HG02759 (cell line): ENCODE data around the gene SLC30A5.

Experiments used
- ATAC-seq: cut with Tn5 transposase; IDR thresholded peaks from one replicate; pipeline ENCODE4 v1.9.1; 2021; ENCODE audit warnings: mild to moderate bottlenecking, moderate library complexity; ENCODE audit not compliant: unreplicated experiment

SLC30A5 gene

DNA sequence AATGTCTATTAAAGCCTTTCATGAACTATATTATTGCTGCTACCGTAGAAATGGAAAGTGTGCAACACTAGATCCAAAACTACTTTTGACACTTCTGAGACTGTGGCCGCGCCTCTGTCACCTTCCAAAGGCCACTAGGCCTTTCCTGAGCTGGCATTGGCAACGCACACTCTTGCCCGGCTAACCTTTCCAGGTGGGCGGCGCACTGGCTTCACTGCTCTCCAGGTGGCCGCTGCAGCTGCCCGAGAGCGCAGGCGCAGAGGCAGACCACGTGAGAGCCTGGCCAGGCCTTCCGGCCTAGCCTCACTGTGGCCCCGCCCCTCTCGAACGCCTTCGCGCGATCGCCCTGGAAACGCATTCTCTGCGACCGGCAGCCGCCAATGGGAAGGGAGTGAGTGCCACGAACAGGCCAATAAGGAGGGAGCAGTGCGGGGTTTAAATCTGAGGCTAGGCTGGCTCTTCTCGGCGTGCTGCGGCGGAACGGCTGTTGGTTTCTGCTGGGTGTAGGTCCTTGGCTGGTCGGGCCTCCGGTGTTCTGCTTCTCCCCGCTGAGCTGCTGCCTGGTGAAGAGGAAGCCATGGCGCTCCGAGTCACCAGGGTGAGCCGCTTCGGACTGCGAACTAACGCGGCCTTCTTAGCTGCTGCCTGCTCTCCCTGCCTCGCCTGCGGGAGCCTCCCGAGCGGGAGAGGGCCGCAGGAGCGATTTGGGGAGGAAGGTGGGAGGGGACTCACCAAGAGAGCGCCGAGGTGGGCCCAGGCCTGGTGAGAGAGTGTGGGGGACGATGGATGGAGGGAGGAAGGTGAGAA is 73.1 kb downstream of the SLC30A5 start, which contains the start of gene CCNB1:
Gene CCNB1 (plus strand): TSS at position 465 of the 807 bp plus-strand sequence. CDS start 113 bp downstream, at position 578.
- ATAC-seq, result peak; percentile 99

DNA sequence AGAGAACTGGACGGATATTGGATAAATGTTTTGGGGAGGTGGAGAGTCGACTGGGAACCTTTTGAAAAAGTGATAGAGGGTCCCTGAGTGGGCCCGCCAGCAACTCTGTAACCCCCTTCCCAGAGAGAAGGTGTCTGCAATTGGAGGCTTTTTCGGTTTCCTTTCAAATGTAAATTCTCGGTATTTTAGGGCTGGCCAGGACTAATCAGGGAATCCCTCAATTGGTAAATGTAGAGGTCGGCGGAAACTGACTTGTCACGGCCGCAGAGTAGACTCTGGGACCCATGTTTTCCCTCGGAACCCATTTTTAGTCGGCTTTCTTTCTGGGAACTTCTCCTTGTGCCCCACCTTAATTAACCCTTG is 73.7 kb downstream of the SLC30A5 start:
- ATAC-seq, result no peak

- no peak for ATAC-seq
These were observed 74.1 kb downstream of the SLC30A5 start for GRCh38 chr5:69167929-69168328.

- ATAC-seq, result no peak
These were observed 76.7 kb downstream of the SLC30A5 start for GRCh38 chr5:69170495-69170894.

- no peak for ATAC-seq
These were observed 77.2 kb downstream of the SLC30A5 start for GRCh38 chr5:69170969-69171368.
